Stimulated activated CD8-positive, alpha-beta memory T cell treated with anti-CD3 and anti-CD28 coated beads, Interleukin-7, amount 100 ng/mL, for 24 hours (primary cell): ENCODE results near the gene HBP1.
A peak's percentile ranks its signal among the peaks of the same experiment; 100 is the strongest.
"Not testable (repeated sequence)": the region's sequence is repeated elsewhere in the genome, so short reads cannot be mapped to it uniquely, and the experiment has no call there.

Source experiments
- DNase-seq: peaks from one replicate; pipeline ENCODE4 v3.0.0-alpha.2; 2020; ENCODE audit warnings: low read depth

Gene HBP1

DNA sequence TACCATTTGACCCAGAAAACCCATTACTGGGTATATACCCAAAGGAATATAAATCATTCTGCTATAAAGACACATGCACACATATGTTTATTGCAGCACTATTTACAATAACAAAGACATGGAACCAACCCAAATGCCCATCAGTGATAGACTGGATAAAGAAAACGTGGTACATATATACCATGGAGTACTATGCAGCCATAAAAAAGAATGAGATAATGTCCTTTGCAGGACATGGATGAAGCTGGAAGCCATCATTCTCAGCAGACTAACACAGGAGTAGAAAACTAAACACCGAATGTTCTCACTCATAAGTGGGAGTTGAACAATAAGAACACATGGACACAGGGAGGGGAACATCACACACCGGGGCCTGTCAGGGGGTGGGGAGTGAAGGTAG, 13.1 kb upstream of the HBP1 start:
- DNase-seq, result not testable (repeated sequence)

DNA sequence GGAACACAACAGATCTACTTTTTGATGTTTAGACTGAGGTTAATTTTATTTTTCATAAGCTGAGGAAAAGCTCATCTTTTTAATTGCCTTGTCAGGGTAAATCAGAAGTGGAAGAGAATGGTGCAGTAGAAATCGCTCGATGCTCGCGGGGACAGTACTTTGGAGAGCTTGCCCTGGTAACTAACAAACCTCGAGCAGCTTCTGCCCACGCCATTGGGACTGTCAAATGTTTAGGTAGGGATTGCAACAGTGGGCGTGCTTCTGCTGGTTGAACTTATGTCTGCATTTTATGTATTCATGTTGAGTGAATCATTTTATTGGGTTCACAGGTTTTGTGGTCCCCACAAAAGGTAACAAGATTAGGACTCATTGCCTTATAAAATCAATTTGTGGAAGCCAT, 11.7 kb upstream of the HBP1 start:
- DNase-seq, result no peak

DNA sequence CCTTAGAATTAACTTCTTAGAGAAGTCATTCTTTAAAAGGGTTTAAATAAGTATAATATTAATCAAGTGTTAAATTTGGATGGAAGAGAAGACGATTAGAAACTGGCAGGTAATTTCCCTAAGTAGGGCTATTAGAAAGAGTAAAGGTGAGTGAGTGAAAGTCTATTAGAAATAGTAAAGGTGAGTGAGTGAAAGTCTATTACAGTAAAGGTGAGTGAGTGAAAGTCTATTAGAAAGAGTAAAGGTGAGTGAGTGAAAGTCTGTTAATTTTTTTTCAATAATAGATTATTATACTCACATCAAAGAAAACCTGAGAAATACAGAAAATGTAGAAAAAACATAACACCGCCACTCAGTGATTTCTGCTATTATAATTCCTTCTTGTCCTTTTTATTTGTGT, 10.8 kb upstream of the HBP1 start:
- no peak for DNase-seq

DNA sequence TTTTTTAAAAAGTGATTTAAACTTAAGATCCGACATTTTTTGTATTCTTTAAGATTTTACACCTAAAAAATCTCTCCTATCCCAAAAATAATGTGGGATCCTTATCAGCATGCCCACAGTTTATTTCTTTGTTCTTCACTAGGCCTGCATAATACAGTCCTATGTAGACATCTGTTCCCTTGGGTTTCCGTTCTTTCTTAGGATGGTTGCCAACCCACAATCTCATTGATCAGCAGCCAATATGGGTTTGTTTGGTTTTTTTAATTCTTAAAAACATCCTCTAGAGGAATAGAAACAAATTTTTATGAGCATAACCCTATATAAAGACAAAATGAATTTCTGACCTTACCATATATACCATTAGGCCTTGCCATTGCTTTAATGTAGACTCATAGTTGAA, 8.4 kb upstream of the HBP1 start:
- DNase-seq, result no peak

DNA sequence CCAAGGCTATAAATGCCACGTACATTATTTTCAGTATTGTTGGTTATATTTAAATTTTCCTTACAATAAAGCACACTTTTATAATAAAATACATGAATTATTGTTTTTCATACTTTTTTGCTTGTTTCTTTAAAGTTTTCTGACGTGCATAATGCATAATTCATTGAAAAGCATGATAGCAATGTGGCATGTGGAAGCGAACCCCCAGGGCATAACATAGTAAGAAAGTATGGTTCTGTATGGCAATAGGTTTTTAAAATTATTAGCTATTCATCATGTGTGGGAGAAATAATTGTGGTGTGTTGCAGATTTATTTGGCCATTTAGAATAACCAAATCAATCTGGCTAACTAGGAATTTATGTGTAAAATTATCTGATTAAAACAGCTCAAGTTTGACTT, 7.4 kb upstream of the HBP1 start:
- DNase-seq, result no peak

DNA sequence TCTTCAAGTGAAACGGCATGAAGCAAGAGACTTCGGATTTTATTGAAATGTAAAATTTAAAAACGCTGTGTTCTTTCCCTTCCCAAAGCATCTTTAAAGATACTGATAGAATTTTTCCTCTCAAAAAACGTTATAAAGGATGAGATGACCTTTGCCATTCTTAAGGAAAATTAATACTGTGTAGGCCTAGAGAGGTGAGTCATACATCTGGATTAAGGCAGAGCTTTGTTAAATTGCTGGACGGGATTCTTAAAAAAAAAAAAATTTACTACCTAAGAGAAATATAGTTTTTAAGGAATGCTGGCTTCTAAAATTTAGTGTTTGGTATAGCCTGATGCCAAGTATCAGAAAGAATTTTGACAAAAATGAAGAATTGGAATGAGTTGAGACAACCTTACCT, 6.3 kb upstream of the HBP1 start:
- no peak for DNase-seq

DNA sequence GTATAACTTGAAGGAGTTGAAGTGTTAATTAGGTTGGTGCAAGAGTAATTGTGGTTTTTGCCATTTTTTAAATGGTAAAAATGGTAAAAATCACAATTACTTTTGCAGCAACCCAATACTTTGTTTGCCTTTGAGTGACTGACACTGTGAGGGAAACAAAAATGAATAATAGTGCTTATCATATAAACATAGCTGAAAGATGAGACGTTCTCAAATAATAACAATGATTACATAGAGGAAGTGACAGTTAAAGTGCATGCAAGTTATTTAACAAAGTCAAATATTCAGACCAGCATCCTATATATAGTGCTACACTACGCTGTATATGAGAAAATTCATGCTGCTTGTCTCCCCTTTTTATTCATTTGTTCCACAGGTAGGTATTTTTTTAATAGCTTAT, 4.7 kb upstream of the HBP1 start:
- no peak for DNase-seq

DNA sequence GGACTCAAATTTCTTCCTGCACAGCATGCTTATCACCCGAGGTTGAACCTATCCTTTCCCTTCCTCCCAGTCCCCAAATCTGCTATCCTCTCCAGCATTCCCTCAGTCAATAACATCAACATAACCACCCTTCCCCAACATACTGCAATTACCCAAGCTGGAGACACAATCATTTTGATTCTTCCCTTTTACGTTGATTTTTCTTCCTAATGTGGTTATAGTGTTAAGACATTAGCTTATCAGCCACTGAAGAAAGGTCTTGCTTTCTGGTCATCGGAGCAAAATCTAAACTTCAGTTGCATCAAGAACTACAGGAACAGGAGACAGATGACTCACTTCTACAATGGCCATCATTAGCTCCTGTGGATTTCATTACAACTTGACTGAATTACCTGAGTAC, 3.5 kb upstream of the HBP1 start:
- DNase-seq, result no peak

DNA sequence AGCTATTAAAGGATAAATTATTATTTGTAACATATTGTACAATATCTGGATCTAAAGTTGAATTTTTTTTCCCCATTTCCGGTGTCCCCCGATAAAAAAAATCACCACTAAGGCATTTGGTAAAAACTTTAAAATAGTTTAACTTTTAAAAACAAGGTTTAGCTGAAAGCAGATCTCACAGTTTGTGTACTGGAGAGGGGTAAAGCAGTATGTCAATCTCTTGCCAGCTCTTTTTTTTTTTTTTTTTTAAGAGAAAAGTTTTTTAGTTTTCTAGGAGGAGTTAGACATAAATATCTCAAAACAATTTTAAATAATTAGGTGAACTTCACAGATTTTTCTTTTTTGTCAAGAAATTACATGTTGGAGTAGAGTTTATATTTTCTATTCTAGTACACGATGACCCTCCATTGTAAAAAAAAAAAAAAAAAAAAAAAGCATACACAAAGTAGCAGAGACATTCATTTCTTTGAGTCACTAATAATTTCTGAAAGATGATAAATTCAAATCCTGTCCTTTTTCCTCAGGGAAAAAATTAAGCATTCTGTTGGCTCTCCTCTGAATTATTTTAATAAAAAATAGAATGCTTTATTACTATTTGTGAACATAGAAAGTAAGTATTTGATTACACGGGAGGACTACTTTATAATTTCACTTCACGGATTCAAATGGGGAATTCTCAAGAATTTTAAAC, 1.9 kb upstream of the HBP1 start:
- DNase-seq, result no peak

DNA sequence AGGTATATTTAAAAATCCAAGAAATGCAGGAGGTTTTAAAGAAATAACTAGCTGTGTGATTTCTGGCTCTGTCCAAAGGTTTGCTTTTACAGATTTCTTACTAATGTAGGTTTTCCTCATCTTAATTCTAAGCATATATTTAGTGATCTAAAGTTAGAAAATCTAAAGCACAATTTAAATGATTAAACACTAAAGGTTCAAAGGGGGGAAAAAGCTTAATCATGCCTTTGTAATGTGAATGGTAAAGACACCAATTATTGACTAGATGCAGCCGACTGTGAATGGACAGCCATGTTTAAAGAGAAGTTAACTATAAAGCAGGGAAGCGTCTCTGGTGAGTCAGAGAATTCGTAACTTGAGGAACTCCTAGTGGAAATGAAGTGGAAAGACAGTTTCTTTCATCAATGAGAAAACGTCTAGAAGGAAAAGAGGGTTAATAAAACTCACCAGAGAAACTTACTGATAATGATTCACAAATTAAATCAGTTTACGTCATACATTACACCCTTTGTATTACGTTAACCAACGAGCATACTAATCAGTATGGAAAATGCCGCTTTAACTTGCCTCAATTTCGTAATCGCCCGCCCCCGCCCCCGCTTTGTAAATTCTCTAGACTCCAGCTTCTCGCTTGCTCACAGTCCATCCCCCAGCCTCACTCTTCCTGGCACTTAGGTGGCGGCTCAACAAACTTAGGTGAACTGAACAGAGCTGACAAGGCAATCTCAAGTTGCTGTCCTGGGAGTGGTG, 1.1 kb upstream of the HBP1 start:
- no peak for DNase-seq

DNA sequence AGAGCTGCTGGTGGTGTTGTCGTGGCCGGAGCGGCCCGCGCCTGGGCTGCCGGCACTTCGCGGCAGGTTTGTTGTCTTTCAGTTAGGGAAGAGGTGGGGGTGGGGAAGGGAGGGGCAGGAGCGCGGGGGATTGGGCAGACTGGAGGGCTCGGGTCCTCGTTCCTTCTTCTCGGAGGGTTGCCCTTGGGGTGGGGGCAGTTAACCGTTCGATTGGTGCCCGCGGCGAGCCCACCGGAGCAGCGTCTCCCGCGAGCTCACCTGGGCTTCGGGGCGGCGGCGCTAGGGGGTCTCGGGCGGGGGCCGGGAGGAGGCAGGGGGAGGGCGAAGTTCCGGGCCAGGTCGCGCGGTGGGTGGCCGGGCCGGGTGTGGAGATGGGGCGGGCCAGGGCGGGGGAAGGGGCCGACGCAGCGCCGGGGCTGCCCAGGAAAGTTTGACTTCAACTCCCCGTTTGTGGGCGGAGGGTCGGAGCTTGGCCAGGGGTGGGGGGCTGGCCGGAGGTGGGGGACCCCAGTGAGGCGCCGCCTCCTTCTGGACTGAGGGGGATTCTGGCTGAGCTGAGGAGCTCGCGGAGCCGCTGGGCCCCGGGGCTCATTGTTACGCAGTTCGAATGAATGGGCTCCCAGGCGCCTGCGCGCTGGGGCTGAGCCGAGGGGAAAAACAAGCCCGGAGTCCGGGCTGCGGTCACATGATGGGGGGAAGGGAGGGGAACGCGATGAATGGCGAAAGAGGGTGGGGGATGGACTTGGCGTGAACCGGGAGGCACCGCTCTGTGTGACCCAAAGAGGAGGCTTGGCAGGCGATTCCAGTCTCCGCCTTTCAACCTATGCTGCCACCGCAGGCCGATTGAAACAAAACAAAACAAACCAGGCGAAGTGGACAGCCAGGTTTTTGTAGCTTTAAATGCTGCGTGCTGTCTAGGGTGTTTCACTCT, 582 bp downstream of the HBP1 start:
- DNase-seq, result peak; percentile 78

DNA sequence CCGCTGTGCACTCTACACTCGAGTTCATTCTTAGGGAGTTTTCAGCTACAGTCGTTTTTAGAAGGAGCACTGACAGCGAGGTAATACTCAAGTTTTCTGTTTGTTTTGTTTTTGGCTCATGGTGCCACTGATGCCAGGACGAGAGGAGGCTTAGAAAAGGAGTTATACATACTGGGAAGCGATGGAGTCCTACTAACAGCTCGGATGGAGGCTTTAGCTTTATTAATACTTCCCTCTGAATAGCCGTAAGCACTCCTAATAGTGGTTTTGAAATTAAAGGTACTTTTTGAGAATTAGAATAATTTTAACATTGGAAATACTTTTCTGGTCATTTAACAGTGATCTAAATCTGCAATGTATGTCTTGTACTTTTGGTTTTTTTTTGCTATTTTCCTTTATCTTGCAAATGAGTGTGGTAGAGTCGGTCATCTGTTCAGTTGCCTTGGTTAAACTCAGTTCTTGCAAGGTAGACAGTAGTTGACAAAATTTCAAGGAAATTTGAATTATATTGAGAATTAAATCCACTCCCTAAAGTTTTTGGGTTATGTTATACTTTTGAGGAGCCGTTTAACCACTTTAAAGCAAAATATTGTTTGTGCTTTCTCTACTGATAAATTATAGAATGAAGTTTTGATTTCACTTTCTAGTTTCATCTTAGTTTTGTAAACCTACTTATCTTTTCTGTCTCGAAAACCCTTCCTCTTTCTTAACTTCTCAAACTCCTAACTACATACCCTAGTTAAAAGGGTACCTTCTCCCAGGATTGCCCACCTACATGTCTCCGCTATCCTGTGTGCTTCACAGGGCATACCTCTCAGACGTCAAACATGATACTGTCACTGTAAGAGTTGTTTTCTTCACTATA, 1.5 kb downstream of the HBP1 start:
- DNase-seq, result no peak

DNA sequence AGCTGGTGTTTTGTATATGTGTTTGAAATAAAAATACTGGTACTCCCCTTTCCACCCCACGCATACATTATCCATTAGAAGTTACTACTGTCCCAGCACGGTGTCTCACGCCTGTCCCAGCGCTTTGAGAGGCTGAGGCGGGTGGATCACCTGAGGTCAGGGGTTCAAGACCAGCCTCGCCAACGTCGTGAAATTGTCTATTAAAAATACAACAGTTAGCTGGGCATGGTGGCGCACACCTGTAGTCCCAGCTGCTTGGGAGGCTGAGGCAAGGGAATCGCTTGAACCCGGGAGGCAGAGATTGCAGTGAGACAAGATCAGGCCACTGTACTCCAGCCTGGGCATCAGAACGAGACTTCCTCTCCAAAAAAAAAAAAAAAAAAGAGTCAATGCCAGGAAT, 2.7 kb downstream of the HBP1 start:
- no peak for DNase-seq

DNA sequence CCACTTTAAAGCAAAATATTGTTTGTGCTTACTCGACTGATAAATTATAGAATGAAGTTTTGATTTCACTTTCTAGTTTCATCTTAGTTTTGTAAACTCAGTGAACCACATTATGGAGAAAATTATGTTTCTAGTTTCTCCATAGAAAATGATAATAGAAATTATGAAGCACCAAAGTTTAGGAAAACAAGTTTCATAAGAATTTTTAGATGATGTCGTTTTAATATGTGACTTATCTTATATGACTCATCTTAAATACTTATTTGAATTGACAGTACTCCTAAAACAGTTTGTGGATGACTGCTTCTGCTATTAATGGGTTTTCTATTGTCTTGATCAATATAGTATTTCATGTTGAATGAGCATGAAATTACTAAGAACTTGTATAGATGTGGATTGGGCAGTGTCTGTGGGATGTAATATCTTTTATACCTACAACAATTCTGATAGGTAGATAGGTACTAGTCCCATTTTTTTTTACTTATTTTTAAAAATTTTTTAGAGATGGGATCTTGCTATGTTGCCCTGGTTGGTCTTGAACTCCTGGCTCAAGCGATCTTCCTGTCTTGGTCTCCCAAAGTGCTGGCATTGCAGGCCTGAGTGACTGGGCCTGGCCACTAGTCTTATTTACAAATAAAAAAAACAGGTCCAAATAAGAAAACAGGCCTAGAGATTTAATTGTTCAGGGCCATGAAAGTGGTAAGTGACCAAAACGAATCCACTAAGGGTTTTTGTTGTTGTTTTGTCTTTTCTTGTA, 3.7 kb downstream of the HBP1 start:
- no peak for DNase-seq

DNA sequence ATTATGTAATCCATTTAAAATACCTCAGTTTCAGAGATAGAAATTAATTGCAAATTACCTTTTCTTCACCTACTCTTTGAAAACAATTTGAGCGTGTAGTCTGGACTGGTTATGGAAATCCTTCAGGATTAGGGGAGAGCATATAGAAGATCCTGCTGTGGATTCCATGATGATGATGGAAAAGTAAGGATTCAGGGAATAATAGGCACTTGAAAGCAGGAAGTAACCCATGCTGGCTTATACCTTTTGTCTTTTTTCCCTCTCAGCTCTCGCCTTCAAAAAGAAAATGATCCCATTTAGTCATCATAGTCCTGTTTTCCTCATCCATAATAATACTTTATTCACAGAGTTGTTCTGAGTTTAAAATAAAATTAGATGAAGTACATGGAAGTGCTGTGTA, 4.4 kb downstream of the HBP1 start:
- no peak for DNase-seq

DNA sequence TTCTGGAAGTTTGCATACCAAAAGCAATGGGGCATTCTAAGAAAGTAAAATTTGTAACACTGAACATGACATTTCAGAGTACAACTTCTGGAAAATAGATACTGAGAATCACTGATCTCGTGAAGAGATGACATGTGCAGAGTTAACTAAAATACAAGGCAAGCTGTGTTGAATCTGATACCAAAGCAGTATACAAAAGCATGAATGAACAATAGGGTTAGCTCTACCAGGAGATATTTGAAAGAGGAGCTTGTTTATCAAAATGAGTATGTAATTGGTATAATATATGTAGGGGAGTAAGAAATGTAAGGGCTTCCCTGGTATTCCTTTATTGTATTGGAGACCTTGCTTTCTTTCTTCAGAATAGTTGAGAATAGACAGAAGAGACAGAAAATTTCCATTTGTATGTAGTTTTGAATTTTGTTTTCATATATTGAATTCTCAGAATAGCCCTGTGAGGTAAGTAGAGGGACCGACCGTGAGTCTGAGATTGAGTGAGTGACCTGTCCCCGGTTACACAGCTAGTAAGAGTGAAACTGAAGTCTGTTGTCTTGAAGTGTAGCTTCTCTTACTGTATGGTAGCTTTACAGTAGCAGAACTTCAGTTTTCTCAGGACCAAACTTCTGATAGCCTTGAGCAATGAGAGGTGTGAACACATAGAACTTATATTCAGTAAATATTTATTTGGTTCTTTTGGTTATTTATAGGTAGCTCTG, 5.0 kb downstream of the HBP1 start:
- DNase-seq, result no peak

DNA sequence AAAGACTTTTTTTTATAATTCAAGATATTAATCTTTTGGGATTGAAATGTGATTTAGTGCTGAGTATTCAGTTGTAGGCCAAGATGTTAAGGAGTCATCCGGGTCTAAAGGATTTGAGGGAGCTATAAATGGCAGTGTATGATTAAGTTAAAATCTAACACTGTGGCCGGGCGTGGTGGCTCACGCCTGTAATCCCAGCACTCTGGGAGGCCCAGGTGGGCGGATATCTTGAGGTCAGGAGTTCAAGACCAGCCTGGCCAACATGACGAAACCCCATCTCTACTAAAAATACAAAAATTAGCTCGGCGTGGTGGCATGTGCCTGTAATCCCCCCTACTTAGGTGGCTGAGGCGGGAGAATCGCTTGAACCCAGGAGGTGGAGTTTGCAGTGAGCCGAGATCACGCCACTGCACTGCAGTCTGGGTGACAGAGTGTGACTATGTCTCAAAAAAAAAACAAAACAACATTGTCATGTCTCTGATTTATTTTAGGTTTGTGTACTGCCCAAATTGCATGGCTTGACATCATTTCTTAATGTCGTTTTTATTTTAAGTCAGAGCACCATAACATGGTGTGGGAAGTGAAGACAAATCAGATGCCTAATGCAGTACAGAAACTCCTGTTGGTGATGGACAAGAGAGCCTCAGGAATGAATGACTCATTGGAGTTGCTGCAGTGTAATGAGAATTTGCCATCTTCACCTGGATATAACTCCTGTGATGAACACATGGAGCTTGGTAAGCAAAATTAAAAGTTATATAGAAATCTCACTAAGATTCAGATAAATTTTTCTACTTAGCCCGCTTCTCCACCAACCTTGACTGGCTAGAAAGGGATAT, 10.7 kb downstream of the HBP1 start:
- no peak for DNase-seq

DNA sequence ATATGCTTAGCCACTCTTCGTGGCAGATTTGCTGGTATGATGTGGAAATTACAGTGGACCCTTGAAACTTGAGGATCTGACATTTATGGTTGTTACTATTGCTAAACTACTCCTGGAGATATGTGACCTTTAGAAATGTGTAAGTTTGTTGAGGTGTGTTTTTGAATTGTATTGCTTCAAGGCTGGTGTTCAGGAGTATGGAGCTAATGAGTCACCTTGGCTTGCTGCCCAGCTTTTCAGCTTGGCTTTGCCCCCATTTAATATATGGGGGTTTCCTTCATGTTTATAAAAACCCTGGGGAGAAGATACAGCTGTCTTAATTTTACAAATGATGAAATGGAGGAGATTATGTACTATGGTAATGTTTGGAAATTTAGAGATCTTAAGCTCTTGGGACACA, 11.6 kb downstream of the HBP1 start:
- peak; percentile 35 for DNase-seq

DNA sequence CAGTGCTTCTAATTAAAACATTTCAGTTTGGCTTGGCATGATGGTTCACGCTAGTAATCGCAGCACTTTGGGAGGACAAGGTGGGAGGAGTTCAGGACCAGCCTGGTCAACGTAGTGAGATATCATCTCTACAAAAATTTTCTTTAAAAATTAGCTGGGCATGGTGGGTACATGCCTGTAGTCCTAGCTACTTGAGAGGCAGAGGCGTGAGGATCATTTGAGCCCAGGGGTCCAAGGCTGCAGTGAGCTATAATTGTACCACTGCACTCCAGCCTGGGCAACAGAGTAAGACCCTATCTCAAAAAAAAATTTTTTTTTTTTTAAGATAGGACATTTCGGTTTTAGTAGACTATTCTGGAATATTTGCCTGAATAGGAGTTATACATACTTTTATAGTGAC, 12.4 kb downstream of the HBP1 start:
- DNase-seq, result no peak

DNA sequence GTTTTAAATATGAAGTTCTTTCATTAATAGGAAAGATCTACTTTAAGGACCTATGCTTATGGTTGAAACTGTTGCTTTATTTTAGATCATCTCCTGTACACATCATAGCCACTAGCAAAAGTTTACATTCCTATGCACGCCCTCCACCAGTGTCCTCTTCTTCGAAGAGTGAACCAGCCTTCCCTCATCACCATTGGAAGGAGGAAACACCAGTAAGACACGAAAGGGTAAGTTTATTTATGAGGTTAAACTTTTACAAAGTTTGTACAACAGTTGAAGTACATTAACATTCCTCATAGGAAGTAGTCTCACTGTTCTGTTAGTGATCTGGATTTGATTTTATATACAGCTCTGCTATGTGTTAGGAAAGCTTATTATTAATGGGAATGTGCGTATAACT, 16.9 kb downstream of the HBP1 start:
- no peak for DNase-seq
